ENCODE measurements around the gene SRGAP3.

The SRGAP3 gene

GRCh38 chr3:9169956-9170850, 79.2 kb downstream of the SRGAP3 start:
- DNase-seq = no peak

- no peak for DNase-seq
These were observed 80.1 kb downstream of the SRGAP3 start for GRCh38 chr3:9169326-9169725.

GRCh38 chr3:9168241-9168741, 81.2 kb downstream of the SRGAP3 start:
- DNase-seq = no peak

- no peak for DNase-seq
These were observed 82.2 kb downstream of the SRGAP3 start for GRCh38 chr3:9167222-9167621.

- DNase-seq = no peak
These were observed 84.0 kb downstream of the SRGAP3 start for GRCh38 chr3:9165421-9165820.

- no peak for DNase-seq
These were observed 86.2 kb downstream of the SRGAP3 start for GRCh38 chr3:9163289-9163688.

GRCh38 chr3:9161811-9162210, 87.6 kb downstream of the SRGAP3 start:
- no peak for DNase-seq

GRCh38 chr3:9161298-9161697, 88.1 kb downstream of the SRGAP3 start:
- DNase-seq = no peak

- no peak for DNase-seq
These were observed 90.4 kb downstream of the SRGAP3 start for GRCh38 chr3:9158865-9159630.

GRCh38 chr3:9157651-9158362, 91.6 kb downstream of the SRGAP3 start:
- DNase-seq = no peak

GRCh38 chr3:9156604-9157003, 92.8 kb downstream of the SRGAP3 start:
- DNase-seq = no peak

GRCh38 chr3:9155028-9155427, 94.4 kb downstream of the SRGAP3 start:
- DNase-seq = no peak

- no peak for DNase-seq
These were observed 95.4 kb downstream of the SRGAP3 start for GRCh38 chr3:9153904-9154619.

- DNase-seq = no peak
These were observed 98.2 kb downstream of the SRGAP3 start for GRCh38 chr3:9151240-9151639.

- no peak for DNase-seq
These were observed 99.9 kb downstream of the SRGAP3 start for GRCh38 chr3:9149566-9149965.

- DNase-seq = no peak
These were observed 101.6 kb downstream of the SRGAP3 start for GRCh38 chr3:9147896-9148266.

- DNase-seq = no peak
These were observed 102.1 kb downstream of the SRGAP3 start for GRCh38 chr3:9147215-9147895.

GRCh38 chr3:9146367-9147071, 102.9 kb downstream of the SRGAP3 start:
- no peak for DNase-seq

- no peak for DNase-seq
These were observed 106.3 kb downstream of the SRGAP3 start for GRCh38 chr3:9143184-9143583.

GRCh38 chr3:9142362-9142761, 107.1 kb downstream of the SRGAP3 start:
- no peak for DNase-seq

- no peak for DNase-seq
These were observed 107.5 kb downstream of the SRGAP3 start for GRCh38 chr3:9141928-9142289.

All from NCI-H774 (cell line).